Camera-type eye (tissue), 1 donor: Measurements from ENCODE around the gene MCHR2. TPM values are rescaled to one million over a fixed set of nuclear protein-coding genes. Genes with fewer than 3 reads are reported as not detected.

Source experiments
- total RNA-seq: library from RNA; depleted of rRNA; stranded (reverse); fragments of >200 nt; gene quantifications from one replicate; pipeline ENCODE4 v1.2.3, GENCODE V29; 2014

The MCHR2 gene
- total RNA-seq = not detected

GRCh38 chr6:99993533-99994251, at the start of gene MCHR2:
TSS of gene MCHR2 (minus strand) at chr6:99994223. CDS start at chr6:99956147, 38,076 bp downstream.

